HFF-Myc (cell line): ENCODE data around the gene MRPL51.
"Not testable (repeated sequence)": the region's sequence is repeated elsewhere in the genome, so short reads cannot be mapped to it uniquely, and the experiment has no call there.

ENCODE experiments used
- DNase-seq: peaks from one replicate; pipeline ENCODE4 v3.0.0-alpha.2; 2011; ENCODE audit warnings: low read depth; ENCODE audit errors: extremely low read depth
- H3K4me3 ChIP-seq: replicated peaks from 2 replicates; pipeline ENCODE4 v1.5.1; 2011; ENCODE audit warnings: low read depth, mild to moderate bottlenecking, control low read depth, low read length
- TF ChIP-seq, protein P1 (sequence below): IDR thresholded peaks from 2 replicates; pipeline ENCODE4 v1.5.1; 2012; ENCODE audit warnings: mild to moderate bottlenecking, low read depth, low read length, control low read depth; ENCODE audit errors: missing control alignments

The MRPL51 gene

DNA sequence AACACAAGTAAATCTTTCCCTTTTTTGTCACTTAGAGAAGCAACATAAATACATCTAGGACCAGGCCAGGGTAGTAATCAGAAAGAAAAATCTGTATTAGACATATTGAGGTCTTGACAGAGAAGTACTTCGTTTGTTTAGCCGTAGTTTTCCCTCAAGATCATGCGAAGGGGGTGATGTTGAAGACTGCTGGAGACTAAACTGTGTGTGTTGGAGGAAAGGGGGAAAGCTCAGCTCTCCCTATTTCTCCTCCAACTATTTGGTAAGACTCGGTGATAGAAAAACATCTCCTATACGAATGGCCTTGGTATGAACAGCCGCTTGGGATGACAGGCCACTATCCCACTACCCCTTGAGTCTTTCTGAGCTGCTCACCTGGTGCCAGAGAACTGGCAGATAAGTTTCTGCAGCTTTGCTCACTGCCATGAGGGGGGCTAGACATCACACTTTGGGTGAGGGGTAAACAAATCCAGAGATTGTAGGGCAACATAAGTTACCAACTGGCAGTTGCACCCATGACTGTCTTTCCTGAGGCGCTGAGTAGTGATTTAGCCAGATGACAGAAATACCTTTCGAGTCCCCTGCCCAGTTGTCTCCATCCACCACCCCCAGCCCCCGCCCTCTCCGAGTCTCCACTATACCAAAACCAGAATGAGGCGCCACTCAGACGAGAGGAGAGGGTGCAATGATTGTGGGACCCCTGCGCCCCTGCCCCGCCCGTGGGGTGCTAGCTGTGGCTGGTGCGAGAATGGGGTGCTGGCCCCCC, 23.3 kb downstream of the MRPL51 start:
- peak overlapping the region; percentile 55 for H3K4me3 ChIP-seq
- TF ChIP-seq, protein P1, sequence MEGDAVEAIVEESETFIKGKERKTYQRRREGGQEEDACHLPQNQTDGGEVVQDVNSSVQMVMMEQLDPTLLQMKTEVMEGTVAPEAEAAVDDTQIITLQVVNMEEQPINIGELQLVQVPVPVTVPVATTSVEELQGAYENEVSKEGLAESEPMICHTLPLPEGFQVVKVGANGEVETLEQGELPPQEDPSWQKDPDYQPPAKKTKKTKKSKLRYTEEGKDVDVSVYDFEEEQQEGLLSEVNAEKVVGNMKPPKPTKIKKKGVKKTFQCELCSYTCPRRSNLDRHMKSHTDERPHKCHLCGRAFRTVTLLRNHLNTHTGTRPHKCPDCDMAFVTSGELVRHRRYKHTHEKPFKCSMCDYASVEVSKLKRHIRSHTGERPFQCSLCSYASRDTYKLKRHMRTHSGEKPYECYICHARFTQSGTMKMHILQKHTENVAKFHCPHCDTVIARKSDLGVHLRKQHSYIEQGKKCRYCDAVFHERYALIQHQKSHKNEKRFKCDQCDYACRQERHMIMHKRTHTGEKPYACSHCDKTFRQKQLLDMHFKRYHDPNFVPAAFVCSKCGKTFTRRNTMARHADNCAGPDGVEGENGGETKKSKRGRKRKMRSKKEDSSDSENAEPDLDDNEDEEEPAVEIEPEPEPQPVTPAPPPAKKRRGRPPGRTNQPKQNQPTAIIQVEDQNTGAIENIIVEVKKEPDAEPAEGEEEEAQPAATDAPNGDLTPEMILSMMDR: no peak
- no peak for DNase-seq

DNA sequence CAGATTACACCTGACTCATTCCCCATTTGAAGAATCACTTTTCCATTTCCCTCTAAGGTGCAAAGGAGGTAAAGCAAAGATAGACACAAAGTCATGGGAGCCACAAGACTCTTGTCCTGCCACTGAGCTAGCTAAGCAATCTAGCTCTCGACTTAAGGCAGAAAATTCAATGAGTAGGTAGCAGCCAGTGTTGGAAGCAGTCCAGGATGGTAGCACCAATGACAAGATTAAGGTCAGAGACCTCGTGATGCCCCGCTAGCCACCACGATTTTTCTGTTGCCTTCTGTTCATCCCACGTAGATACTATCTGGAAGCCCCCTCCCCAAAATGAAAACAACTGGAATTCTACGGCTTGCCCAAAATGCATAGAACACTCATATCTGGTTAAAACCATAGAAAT, 24.0 kb downstream of the MRPL51 start:
- no peak for DNase-seq
- TF ChIP-seq, protein P1: no peak
- H3K4me3 ChIP-seq: no peak overlapping the region; the same call in 1 of the 2 replicates

DNA sequence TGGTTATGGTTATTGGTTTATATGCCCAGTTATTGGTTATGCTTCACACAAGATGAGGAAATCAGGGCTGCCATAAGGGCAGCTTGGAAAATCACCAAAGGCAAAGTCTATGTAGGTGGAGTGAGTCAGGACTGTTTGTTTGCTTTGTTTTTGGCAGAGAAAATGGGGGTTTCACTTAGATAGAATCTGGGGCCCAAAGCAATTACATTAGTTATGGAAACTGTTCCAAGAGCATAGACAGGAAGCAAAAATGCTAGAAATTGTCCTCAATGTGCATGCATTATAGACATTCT, 24.8 kb downstream of the MRPL51 start:
- no peak overlapping the region for H3K4me3 ChIP-seq
- TF ChIP-seq, protein P1: no peak
- no peak for DNase-seq

DNA sequence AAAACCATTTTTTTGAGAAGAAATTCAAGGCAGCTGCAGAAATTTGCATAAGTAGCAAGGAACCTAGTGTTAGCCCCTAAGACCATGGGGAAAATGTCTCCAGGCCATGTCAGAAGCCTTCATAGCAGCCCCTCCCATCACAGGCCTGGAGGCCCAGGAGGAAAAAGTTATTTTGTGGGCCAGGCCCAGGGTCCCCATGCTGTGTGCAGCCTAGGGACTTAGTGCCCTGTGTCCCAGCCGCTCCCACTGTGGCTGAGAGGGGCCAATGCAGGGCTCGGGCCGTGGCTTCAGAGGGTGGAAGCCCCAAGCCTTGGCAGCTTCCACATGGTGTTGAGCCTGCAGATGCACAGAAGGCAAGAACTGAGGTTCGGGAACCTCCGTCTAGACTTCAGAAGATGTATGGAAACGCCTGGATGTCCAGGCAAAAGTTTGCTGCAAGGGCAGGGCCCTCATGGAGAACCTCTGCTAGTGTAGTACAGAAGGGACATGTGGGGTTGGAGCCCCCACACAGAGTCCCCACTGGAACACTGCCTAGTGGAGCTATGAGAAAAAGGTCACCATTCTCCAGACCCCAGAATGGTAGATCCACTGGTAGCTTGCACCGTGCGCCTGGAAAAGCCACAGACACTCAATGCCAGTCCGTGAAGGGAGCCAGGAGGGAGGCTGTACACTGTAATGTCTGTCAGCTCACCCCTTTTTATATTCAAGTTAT, 25.3 kb downstream of the MRPL51 start:
- H3K4me3 ChIP-seq: not testable (repeated sequence)

DNA sequence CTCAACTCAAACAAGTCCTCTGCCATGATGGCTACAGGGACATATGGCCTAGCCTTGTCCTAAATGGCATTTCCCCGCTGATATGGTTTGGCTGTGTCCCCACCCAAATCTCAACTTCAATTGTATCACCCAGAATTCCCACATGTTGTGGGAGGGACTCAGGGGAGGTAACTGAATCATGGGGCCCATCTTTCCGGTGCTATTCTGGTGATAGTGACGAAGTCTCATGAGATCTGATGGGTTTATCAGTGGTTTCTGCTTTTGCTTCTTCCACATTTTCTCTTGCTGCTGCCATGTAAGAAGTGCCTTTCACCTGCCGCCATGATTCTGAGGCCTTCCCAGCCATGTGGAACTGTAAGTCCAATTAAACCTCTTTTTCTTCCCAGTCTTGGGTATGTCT, 26.3 kb downstream of the MRPL51 start:
- DNase-seq, H3K4me3 ChIP-seq: not testable (repeated sequence)

More for the DNA sequence above, 25.3 kb downstream of the MRPL51 start:
- not testable (repeated sequence) for DNase-seq

DNA sequence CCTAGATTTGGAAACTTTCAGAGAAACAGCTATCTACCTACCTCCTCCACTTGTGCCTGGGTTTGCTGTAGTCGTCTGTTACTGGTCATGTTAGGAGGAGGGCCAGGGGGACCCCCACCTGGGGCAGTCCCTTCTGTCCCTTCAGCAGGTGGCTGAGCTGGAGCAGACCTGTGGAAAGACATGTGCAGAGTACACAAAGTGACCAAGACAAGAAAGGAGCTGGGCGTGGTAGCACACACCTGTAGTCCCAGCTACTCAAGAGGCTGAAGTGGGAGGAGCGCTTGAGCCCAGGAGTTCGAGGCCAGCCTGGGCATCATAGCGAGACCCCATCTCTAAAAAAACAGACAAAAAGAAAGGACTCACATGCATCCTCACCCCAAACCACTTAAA, 26.9 kb downstream of the MRPL51 start:
- no peak for DNase-seq
- TF ChIP-seq, protein P1: no peak
- H3K4me3 ChIP-seq: no peak overlapping the region

DNA sequence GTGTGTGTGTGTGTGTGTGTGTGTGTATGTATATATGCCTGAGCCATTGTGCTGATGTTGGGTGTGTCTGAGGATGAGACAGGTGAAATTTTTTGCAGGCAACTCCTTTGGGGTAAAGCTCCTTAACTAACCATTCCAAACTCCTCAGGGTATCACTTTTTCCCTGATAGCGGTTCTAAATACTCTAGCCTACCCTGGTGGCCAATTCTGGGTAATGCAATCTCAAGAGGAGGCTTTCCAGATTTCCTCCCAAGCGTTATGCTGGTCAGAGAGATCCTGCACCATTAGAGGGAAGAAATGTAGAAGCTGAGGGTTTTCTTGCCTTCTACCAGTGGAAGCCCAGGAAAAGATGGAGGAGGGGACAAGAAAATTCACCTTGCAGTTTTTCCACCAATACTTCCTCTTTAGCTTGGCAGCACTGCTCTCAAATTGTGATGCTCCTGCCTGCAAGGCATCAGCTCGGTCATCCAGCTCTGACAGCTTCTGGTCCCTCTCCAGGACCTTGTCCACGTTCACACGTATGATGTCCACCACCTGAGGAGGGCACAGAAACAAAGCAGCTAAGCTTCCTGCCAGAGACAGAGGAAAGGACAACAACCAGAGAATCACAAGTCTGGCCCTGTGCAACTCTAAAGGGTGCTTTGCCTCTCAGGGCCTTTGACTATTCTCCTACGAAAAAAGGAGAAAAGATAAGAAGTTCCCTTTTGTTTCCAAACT, 27.4 kb downstream of the MRPL51 start:
- TF ChIP-seq, protein P1: peak; percentile 91
- no peak overlapping the region for H3K4me3 ChIP-seq
- DNase-seq: peak; percentile 51
